ENCODE measurements around the gene POLK.
A peak's percentile ranks its signal among the peaks of the same experiment; 100 is the strongest.

Gene POLK

DNA sequence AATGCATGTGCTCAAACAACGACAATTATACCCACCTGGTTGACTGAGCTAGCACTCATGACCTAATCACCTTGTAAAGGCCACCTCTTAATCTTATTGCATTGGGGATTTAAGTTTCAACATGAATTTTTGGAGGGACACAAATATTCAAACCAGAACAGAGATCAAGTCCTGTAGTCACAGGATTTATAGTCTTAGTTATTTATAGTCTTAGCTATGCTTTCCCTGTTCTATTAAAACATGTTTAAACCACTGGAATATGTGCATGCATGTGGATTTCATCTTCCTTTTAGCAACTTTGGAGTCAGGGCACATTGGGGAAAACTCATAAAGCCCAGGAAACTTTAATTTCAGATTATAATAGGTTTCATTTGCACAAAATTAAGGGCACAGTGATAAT lies 126.3 kb downstream of the POLK start:
- DNase-seq (ENCODE audit: low spot score): no peak
- no peaks in the 10 kb centered on the region for H3K27me3 ChIP-seq (ENCODE audit: insufficient read depth, poor library complexity, severe bottlenecking)
- H3K4me1 ChIP-seq (ENCODE audit: insufficient read depth, poor library complexity, severe bottlenecking): peaks cover 4% of the 10 kb centered on the region
- no peak overlapping the region for H3K4me3 ChIP-seq (ENCODE audit: severe bottlenecking)
- H3K27ac ChIP-seq (ENCODE audit: poor library complexity, severe bottlenecking): no peak overlapping the region
- TF ChIP-seq, protein P1, sequence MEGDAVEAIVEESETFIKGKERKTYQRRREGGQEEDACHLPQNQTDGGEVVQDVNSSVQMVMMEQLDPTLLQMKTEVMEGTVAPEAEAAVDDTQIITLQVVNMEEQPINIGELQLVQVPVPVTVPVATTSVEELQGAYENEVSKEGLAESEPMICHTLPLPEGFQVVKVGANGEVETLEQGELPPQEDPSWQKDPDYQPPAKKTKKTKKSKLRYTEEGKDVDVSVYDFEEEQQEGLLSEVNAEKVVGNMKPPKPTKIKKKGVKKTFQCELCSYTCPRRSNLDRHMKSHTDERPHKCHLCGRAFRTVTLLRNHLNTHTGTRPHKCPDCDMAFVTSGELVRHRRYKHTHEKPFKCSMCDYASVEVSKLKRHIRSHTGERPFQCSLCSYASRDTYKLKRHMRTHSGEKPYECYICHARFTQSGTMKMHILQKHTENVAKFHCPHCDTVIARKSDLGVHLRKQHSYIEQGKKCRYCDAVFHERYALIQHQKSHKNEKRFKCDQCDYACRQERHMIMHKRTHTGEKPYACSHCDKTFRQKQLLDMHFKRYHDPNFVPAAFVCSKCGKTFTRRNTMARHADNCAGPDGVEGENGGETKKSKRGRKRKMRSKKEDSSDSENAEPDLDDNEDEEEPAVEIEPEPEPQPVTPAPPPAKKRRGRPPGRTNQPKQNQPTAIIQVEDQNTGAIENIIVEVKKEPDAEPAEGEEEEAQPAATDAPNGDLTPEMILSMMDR (IDR thresholded peaks at IDR 0.05; ENCODE audit: poor library complexity, severe bottlenecking): no peak
- peaks cover 3% of the 10 kb centered on the region for H3K9me3 ChIP-seq (ENCODE audit: severe bottlenecking)
- H3K36me3 ChIP-seq (ENCODE audit: low read depth): no peaks in the 10 kb centered on the region
- no peak for ATAC-seq (ENCODE audit: low read depth)

DNA sequence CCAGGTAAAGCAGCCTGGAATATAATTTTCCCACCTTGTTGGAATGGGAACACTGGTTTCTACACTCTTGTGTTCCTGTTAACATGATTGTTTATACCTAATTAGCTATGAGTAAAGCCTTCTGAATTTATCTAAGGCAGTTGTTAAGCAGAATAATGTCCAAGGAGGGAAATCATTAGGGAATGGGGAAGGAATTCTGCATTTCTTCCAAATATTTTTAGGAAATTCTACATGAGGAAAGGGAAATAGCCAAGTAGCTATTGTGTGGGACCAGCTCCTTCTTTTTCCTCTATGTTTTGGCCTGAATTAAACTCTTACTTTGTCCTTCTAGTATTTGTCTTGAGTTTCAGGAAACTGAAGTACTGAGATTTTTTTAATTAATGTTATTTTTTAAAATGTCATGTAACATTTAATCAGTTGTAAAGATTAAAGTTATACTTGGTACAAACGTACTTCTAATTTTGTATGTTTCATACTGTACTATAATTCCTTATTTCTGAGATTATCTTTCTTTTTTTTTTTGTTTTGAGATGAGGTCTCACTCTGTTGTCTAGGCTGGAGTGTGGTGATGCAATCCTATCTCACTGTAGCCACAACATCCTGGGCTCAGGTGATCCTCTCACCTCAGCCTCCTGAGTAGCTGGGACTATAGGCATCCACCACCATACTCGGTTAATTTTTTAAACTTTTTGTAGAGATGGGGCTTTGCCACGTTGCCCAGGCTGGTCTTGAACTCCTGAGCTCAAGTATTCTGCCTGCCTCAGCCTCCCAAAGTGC lies 128.0 kb downstream of the POLK start:
- ATAC-seq (ENCODE audit: low read depth) (no peak), DNase-seq (ENCODE audit: low spot score) (no peak)
- H3K9me3 ChIP-seq (ENCODE audit: severe bottlenecking): peaks cover 3% of the 10 kb centered on the region
- no peak overlapping the region for H3K4me3 ChIP-seq (ENCODE audit: severe bottlenecking)
- H3K27ac ChIP-seq (ENCODE audit: poor library complexity, severe bottlenecking): peak overlapping the region; percentile 34
- H3K27me3 ChIP-seq (ENCODE audit: insufficient read depth, poor library complexity, severe bottlenecking): no peaks in the 10 kb centered on the region
- peaks cover 4% of the 10 kb centered on the region for H3K4me1 ChIP-seq (ENCODE audit: insufficient read depth, poor library complexity, severe bottlenecking)
- H3K36me3 ChIP-seq (ENCODE audit: low read depth): no peaks in the 10 kb centered on the region
- TF ChIP-seq, protein P1 (IDR thresholded peaks at IDR 0.05; ENCODE audit: poor library complexity, severe bottlenecking): no peak

DNA sequence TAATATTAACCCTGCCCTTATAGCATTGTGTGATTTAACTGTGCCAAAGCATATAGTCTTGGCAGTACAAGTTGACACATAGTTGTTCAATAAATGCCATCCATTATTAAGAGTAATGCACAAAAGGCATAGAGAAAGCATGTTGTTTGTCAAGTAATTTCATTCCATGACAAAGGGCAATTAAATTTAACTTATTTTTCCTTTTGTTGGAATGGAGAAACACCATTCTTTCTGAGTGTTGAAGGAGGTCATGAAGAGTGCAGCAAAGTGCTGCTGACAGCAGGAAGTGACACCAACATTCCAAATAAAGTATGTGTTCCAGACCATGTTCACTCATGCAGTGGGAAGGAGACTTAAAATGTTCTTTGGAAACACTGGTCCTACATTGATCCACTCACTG lies 128.7 kb downstream of the POLK start:
- peaks cover 4% of the 10 kb centered on the region for H3K4me1 ChIP-seq (ENCODE audit: insufficient read depth, poor library complexity, severe bottlenecking)
- no peak overlapping the region for H3K4me3 ChIP-seq (ENCODE audit: severe bottlenecking)
- no peaks in the 10 kb centered on the region for H3K36me3 ChIP-seq (ENCODE audit: low read depth)
- ATAC-seq (ENCODE audit: low read depth): peak; percentile 89
- no peak for DNase-seq (ENCODE audit: low spot score)
- TF ChIP-seq, protein P1 (IDR thresholded peaks at IDR 0.05; ENCODE audit: poor library complexity, severe bottlenecking): no peak
- no peaks in the 10 kb centered on the region for H3K27me3 ChIP-seq (ENCODE audit: insufficient read depth, poor library complexity, severe bottlenecking)
- H3K9me3 ChIP-seq (ENCODE audit: severe bottlenecking): peaks cover 3% of the 10 kb centered on the region
- peak overlapping the region; percentile 34 for H3K27ac ChIP-seq (ENCODE audit: poor library complexity, severe bottlenecking)

DNA sequence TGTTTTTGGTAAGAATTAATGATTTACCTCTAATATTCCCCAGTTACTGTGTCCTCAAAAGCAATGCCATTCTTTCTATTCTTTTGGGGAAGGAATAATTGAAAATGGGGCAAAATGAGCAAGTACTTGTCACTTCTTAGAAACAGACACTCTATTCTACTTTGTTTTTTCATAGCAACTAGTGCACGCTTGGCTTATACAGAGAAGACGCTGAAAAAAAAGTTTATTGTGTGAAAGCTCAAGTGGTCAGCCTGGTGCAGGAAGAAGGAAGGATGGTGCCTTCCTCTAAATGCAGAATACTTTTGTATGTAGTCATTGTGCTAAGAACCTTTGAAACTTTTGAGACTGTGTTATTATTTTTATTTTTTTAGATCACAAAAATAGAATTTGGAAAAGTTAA lies 129.1 kb downstream of the POLK start:
- no peaks in the 10 kb centered on the region for H3K36me3 ChIP-seq (ENCODE audit: low read depth)
- no peak for ATAC-seq (ENCODE audit: low read depth)
- H3K9me3 ChIP-seq (ENCODE audit: severe bottlenecking): peaks cover 3% of the 10 kb centered on the region
- H3K27me3 ChIP-seq (ENCODE audit: insufficient read depth, poor library complexity, severe bottlenecking): no peaks in the 10 kb centered on the region
- no peak for DNase-seq (ENCODE audit: low spot score)
- H3K4me1 ChIP-seq (ENCODE audit: insufficient read depth, poor library complexity, severe bottlenecking): peaks cover 4% of the 10 kb centered on the region
- H3K27ac ChIP-seq (ENCODE audit: poor library complexity, severe bottlenecking): peak overlapping the region; percentile 34
- H3K4me3 ChIP-seq (ENCODE audit: severe bottlenecking): no peak overlapping the region
- TF ChIP-seq, protein P1 (IDR thresholded peaks at IDR 0.05; ENCODE audit: poor library complexity, severe bottlenecking): no peak

DNA sequence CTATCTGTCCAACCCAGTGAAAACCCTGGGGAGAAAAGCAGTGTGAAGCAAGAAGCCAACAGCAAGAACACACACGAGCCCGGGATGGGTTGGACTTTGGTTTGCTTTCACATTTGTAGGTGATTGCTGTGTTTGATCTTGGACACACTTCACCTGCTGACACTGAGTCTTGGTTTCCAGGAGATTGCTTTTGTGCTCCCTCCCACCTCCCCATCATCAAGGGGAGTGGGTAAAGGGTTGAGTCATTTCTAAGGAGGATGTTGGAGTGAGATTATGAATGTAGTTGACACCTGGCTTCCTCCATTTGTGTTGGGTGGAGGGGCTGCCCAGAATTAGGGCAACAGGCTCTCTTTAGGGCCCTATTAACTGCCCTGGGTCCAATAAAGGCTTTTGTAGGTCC lies 137.0 kb downstream of the POLK start:
- H3K27ac ChIP-seq (ENCODE audit: poor library complexity, severe bottlenecking): no peak overlapping the region
- no peak for ATAC-seq (ENCODE audit: low read depth)
- DNase-seq (ENCODE audit: low spot score): no peak

More for the DNA sequence above, 137.0 kb downstream of the POLK start:
- TF ChIP-seq, protein P1 (IDR thresholded peaks at IDR 0.05; ENCODE audit: poor library complexity, severe bottlenecking): no peak
- Histone ChIP-seq H3K36me3 (ENCODE audit: low read depth) (no peaks in the 10 kb centered on the region), H3K9me3 (ENCODE audit: severe bottlenecking) (no peaks in the 10 kb centered on the region), H3K4me1 (ENCODE audit: insufficient read depth, poor library complexity, severe bottlenecking) (no peaks in the 10 kb centered on the region), H3K27me3 (ENCODE audit: insufficient read depth, poor library complexity, severe bottlenecking) (no peaks in the 10 kb centered on the region), H3K4me3 (ENCODE audit: severe bottlenecking) (no peak overlapping the region)
